SK-N-SH (cell line): ENCODE results near the gene MICAL2. TPM values are rescaled to one million over a fixed set of nuclear protein-coding genes. Genes with fewer than 3 reads are reported as not detected.

ENCODE experiments used
- CTCF ChIA-PET: fragments of 300-600, 350-600 bp; formaldehyde crosslinking; extraction: SDS; loops from one replicate; lab custom pipeline; 2021; lab: Yijun Ruan, JAX
- POLR2A ChIA-PET: fragments of 350-600 bp; sonication (Branson Sonifier 250); formaldehyde crosslinking; extraction: SDS; loops from one replicate; lab custom pipeline; 2020; ENCODE audit warnings: antibody characterized with exemption, inconsistent platforms; lab: Yijun Ruan, JAX
- DNase-seq: peaks from one replicate; pipeline ENCODE4 v3.0.0; 2012
- H2AFZ ChIP-seq: fragments of 200-600 bp; sonication (generic); 2 replicates; pipeline ENCODE4 v1.8.1; 2016; ENCODE audit warnings: antibody characterized with exemption, mild to moderate bottlenecking, low read depth
- H3F3A ChIP-seq: fragments of 200-600 bp; sonication (generic); replicated peaks from 2 replicates; pipeline ENCODE3; 2016; ENCODE audit warnings: antibody characterized with exemption, mild to moderate bottlenecking; ENCODE audit not compliant: insufficient read depth
- H3K27ac ChIP-seq, 2 experiments: fragments of 200-500 bp in 1 of 2; fragments of 200-600 bp in 1 of 2; sonication (Bioruptor generic) in 1 of 2; sonication (generic), shearing (Covaris generic) in 1 of 2; 2 replicates each; pipeline versions ENCODE4 v1.5.1 to v1.6.1; 2014 to 2016; ENCODE audit warnings: low read depth in 2 of 2, inconsistent platforms in 1 of 2, low read length in 1 of 2, mild to moderate bottlenecking in 1 of 2, mixed read lengths in 1 of 2
- H3K27me3 ChIP-seq: fragments of 200-600 bp; sonication (generic), shearing (Covaris generic); 2 replicates; pipeline ENCODE4 v1.6.1; 2016; ENCODE audit warnings: mixed run types; ENCODE audit not compliant: insufficient read depth
- H3K36me3 ChIP-seq, 2 experiments: fragments of 200-500 bp in 1 of 2; fragments of 200-600 bp in 1 of 2; sonication (Bioruptor generic) in 1 of 2; sonication (generic) in 1 of 2; replicated peaks in 1 of 2; 2 replicates each; pipeline versions ENCODE3 to v1.5.1; 2014 to 2016; ENCODE audit warnings: low read length in 1 of 2, mild to moderate bottlenecking in 1 of 2; ENCODE audit not compliant: insufficient read depth in 2 of 2, control insufficient read depth in 1 of 2
- H3K4me1 ChIP-seq, 2 experiments: fragments of 200-500 bp in 1 of 2; fragments of 200-600 bp in 1 of 2; sonication (Bioruptor generic) in 1 of 2; sonication (generic), shearing (Covaris generic) in 1 of 2; 2 replicates each; pipeline versions ENCODE4 v1.5.1 to v1.6.1; 2014 to 2016; ENCODE audit warnings: low read depth in 1 of 2, low read length in 1 of 2, mixed run types in 1 of 2; ENCODE audit not compliant: insufficient read depth in 2 of 2, control insufficient read depth in 1 of 2
- H3K4me2 ChIP-seq: fragments of 200-600 bp; sonication (generic), shearing (Covaris generic); 2 replicates; pipeline ENCODE4 v1.6.1; 2017; ENCODE audit warnings: mixed run types
- H3K4me3 ChIP-seq, 2 experiments: fragments of 200-500 bp in 1 of 2; fragments of 200-600 bp in 1 of 2; sonication (Bioruptor generic) in 1 of 2; sonication (generic), shearing (Covaris generic) in 1 of 2; 2 replicates each; pipeline versions ENCODE4 v1.5.1 to v1.8.1; 2014 to 2016; ENCODE audit warnings: low read depth in 2 of 2, inconsistent platforms in 1 of 2, low read length in 1 of 2, mild to moderate bottlenecking in 1 of 2, mixed read lengths in 1 of 2, moderate library complexity in 1 of 2
- H3K79me2 ChIP-seq: fragments of 200-600 bp; sonication (generic); 2 replicates; pipeline ENCODE4 v1.8.1; 2017; ENCODE audit warnings: mild to moderate bottlenecking; ENCODE audit not compliant: insufficient read depth
- H3K9ac ChIP-seq: fragments of 200-600 bp; sonication (generic); 2 replicates; pipeline ENCODE4 v1.6.1; 2017; ENCODE audit warnings: mixed run types
- H3K9me2 ChIP-seq: fragments of 200-600 bp; sonication (generic); 2 replicates; pipeline ENCODE4 v1.6.1; 2017; ENCODE audit warnings: mixed run types
- H3K9me3 ChIP-seq: fragments of 200-600 bp; sonication (generic); 2 replicates; pipeline ENCODE4 v1.6.1; 2017; ENCODE audit warnings: mixed run types, mild to moderate bottlenecking, moderate library complexity
- H4K20me1 ChIP-seq: fragments of 200-600 bp; sonication (generic); 2 replicates; pipeline ENCODE4 v1.6.1; 2017; ENCODE audit warnings: mild to moderate bottlenecking, mixed run types; ENCODE audit not compliant: insufficient read depth
- CTCF ChIP-seq: fragments of 200-600 bp; sonication (generic); IDR thresholded peaks from 2 replicates; pipeline ENCODE4 v1.6.1; 2017; ENCODE audit warnings: antibody characterized with exemption, mild to moderate bottlenecking, moderate library complexity
- MEF2A ChIP-seq: IDR thresholded peaks from 2 replicates; pipeline ENCODE4 v1.4.0; 2012; ENCODE audit warnings: low read depth, borderline replicate concordance
- RAD21 ChIP-seq: IDR thresholded peaks from 2 replicates; pipeline ENCODE4 v1.6.1; 2012; ENCODE audit warnings: mild to moderate bottlenecking, low read length
- RCOR1 ChIP-seq: fragments of 150-350 bp; IDR thresholded peaks from 2 replicates; pipeline ENCODE4 v1.6.1; 2017; ENCODE audit warnings: antibody characterized with exemption, low read length
- RXRA ChIP-seq: IDR thresholded peaks from 2 replicates; pipeline ENCODE4 v1.4.0; 2012; ENCODE audit warnings: low read depth, mild to moderate bottlenecking, borderline replicate concordance
- SMC3 ChIP-seq: IDR thresholded peaks from 2 replicates; pipeline ENCODE4 v1.6.1; 2012; ENCODE audit warnings: low read depth, low read length, improper control_type of control experiment
- USF1 ChIP-seq: IDR thresholded peaks from 2 replicates; pipeline ENCODE4 v1.4.0; 2012; ENCODE audit warnings: low read depth, borderline replicate concordance
- WGBS: methylation state at CpG from one replicate; pipeline ENCODE4 v1.1.6; 2017; ENCODE audit warnings: low lambda C conversion rate; 5-methylcytosine and 5-hydroxymethylcytosine counted together
- polyA plus RNA-seq, 3 experiments: library from polyadenylated mRNA; depleted of rRNA; stranded (reverse); fragments of >200 nt; gene quantifications; 2 replicates each; pipeline ENCODE4 v1.2.3, GENCODE V29; 2012

Gene MICAL2
- polyA plus RNA-seq, 1 of the 3 experiments (the other 2 are of a cell fraction) = 54.6 TPM

- H3K4me1 ChIP-seq = peaks cover 0 to 50% of the 10 kb centered on the region in 2 experiments; a peak in 2 of 4 replicates
These were observed 11.1 kb downstream of the MICAL2 start for GRCh38 chr11:12121517-12121916.

GRCh38 chr11:12122083-12122482, 11.7 kb downstream of the MICAL2 start:
- 0 out of 2 replicates have a peak, but pooled peaks have one; percentile 32 for TF ChIP-seq RAD21
- no peak for TF ChIP-seq USF1
- peak; percentile 63 for TF ChIP-seq CTCF
- TF ChIP-seq RXRA = no peak
- peak; percentile 24; the same call in 1 of the 2 replicates for TF ChIP-seq SMC3
- Histone ChIP-seq H3K9me3 (no peaks in the 10 kb centered on the region), H2AFZ (no peak overlapping the region), H3K27ac (peak overlapping the region in 1 of 2 experiments; percentile 78; a peak in 2 of 4 replicates), H3K36me3 (peaks cover under 1 to 25% of the 10 kb centered on the region in 2 experiments), H3K9ac (no peak overlapping the region), H3K27me3 (no peaks in the 10 kb centered on the region), H3K4me2 (peak overlapping the region; percentile 32; the same call in 1 of the 2 replicates), H3K9me2 (no peaks in the 10 kb centered on the region), H3K4me1 (peaks cover 0 to 50% of the 10 kb centered on the region in 2 experiments; a peak in 2 of 4 replicates), H3K79me2 (peaks cover 100% of the 10 kb centered on the region), H3K4me3 (no peak overlapping the region), H3F3A (peaks cover 47% of the 10 kb centered on the region), H4K20me1 (peaks cover 79% of the 10 kb centered on the region)
- ChIA-PET CTCF (interaction anchor here (0.8 to 1.4 kb wide), 3 partner anchors 13 to 159 kb away, joined by 3 to 8 read pairs (median 3); no protein-coding TSS in a partner anchor), POLR2A (no interaction called here)
- DNase-seq = no peak
- WGBS = 91% methylated on average over 6 of the region's 6 CpGs

More at GRCh38 chr11:12121517-12121916, 11.1 kb downstream of the MICAL2 start:
- Histone ChIP-seq H3K36me3 (peaks cover 6 to 30% of the 10 kb centered on the region in 2 experiments), H3K27ac (peak overlapping the region in 1 of 2 experiments; percentile 78; a peak in 1 of 4 replicates), H3K79me2 (peaks cover 100% of the 10 kb centered on the region), H3K4me2 (no peak overlapping the region), H3K4me3 (no peak overlapping the region), H3K9ac (no peak overlapping the region), H3F3A (peaks cover 46% of the 10 kb centered on the region), H3K9me2 (no peaks in the 10 kb centered on the region), H2AFZ (no peak overlapping the region), H4K20me1 (peaks cover 79% of the 10 kb centered on the region), H3K27me3 (no peaks in the 10 kb centered on the region), H3K9me3 (no peaks in the 10 kb centered on the region)
- no peak for DNase-seq
- WGBS = 100% methylated on average over 3 of the region's 5 CpGs
- ChIA-PET POLR2A (no interaction called here), CTCF (interaction anchor here (1.0 to 1.4 kb wide), 5 partner anchors 37 to 167 kb away, joined by 3 to 8 read pairs (median 3); no protein-coding TSS in a partner anchor)
- TF ChIP-seq RCOR1 (no peak), MEF2A (no peak)
